SU-DHL-6 (cell line): Measurements from ENCODE around the gene ZDHHC16.
A peak's percentile ranks its signal among the peaks of the same experiment; 100 is the strongest.

Experiments used
- H2AFZ ChIP-seq: fragments of 200-600 bp; sonication (generic); 2 replicates; pipeline ENCODE4 v1.6.1; 2014; ENCODE audit warnings: low read depth, mild to moderate bottlenecking, moderate library complexity, mixed read lengths, antibody characterized with exemption, low read length; ENCODE audit not compliant: severe bottlenecking
- H3F3A ChIP-seq: fragments of 200-600 bp; shearing (Covaris generic); 2 replicates; pipeline ENCODE4 v1.6.0; 2016; ENCODE audit warnings: antibody characterized with exemption, mild to moderate bottlenecking; ENCODE audit not compliant: insufficient read depth
- H3K27ac ChIP-seq: fragments of 200-600 bp; sonication (generic); 2 replicates; pipeline ENCODE4 v1.5.1; 2016; ENCODE audit warnings: low read depth, mild to moderate bottlenecking, low read length, moderate library complexity, mixed read lengths
- H3K27me3 ChIP-seq: fragments of 200-600 bp; sonication (generic), shearing (Covaris generic); 2 replicates; pipeline ENCODE4 v1.6.0; 2014; ENCODE audit warnings: mild to moderate bottlenecking, low read length
- H3K36me3 ChIP-seq: fragments of 200-600 bp; sonication (generic); 2 replicates; pipeline ENCODE4 v1.6.1; 2014; ENCODE audit warnings: mild to moderate bottlenecking, low read length, mixed read lengths
- H3K4me2 ChIP-seq: fragments of 300-600, 200-600 bp; shearing (Covaris generic), sonication (generic); 2 replicates; pipeline ENCODE4 v1.6.0; 2014; ENCODE audit warnings: low read length, low read depth, mild to moderate bottlenecking; ENCODE audit not compliant: poor library complexity, severe bottlenecking
- H3K4me3 ChIP-seq: fragments of 200-600 bp; sonication (generic); 2 replicates; pipeline ENCODE4 v1.5.1; 2014; ENCODE audit warnings: antibody characterized with exemption, low read length, mild to moderate bottlenecking, mixed read lengths; ENCODE audit not compliant: insufficient read depth, poor library complexity, severe bottlenecking
- H3K79me2 ChIP-seq: fragments of 200-600 bp; sonication (generic); 2 replicates; pipeline ENCODE4 v1.6.1; 2014; ENCODE audit warnings: mild to moderate bottlenecking, low read length, moderate library complexity; ENCODE audit not compliant: insufficient read depth
- H3K9ac ChIP-seq: fragments of 200-600 bp; sonication (generic); 2 replicates; pipeline ENCODE4 v1.7.0; 2014; ENCODE audit warnings: mild to moderate bottlenecking, low read length
- H3K9me2 ChIP-seq: fragments of 200-600 bp; sonication (generic); replicated peaks from 2 replicates; pipeline ENCODE4 v1.6.1; 2014; ENCODE audit warnings: low read length; ENCODE audit not compliant: insufficient read depth
- H3K9me3 ChIP-seq: fragments of 200-600 bp; sonication (generic); 2 replicates; pipeline ENCODE4 v1.6.1; 2014; ENCODE audit warnings: low read length, mixed read lengths; ENCODE audit not compliant: insufficient read depth
- H4K20me1 ChIP-seq: fragments of 200-600 bp; sonication (generic); 2 replicates; pipeline ENCODE4 v1.6.1; 2014; ENCODE audit warnings: low read depth, mild to moderate bottlenecking, antibody characterized with exemption, low read length, moderate library complexity, mixed read lengths
- CTCF ChIP-seq: fragments of 200-600 bp; sonication (generic); IDR thresholded peaks from one replicate; pipeline ENCODE4 v1.5.1; 2017; ENCODE audit warnings: antibody characterized with exemption, mild to moderate bottlenecking, low read length, moderate library complexity; ENCODE audit not compliant: insufficient read depth, poor library complexity, severe bottlenecking
- EZH2phosphoT487 ChIP-seq: fragments of 200-600 bp; sonication (generic), shearing (Covaris generic); conservative IDR thresholded peaks from 2 replicates; pipeline ENCODE4 v1.6.1; 2018; ENCODE audit warnings: mild to moderate bottlenecking, antibody characterized with exemption, low read length, moderate library complexity, mixed read lengths

The ZDHHC16 gene

GRCh38 chr10:97498841-97499560 lies 53.0 kb downstream of the ZDHHC16 start, which contains the start of gene UBTD1:
UBTD1 (plus strand) TSS chr10:97498924; CDS start chr10:97499204, 280 bp downstream.
- TF ChIP-seq EZH2phosphoT487, result no peak
- TF ChIP-seq CTCF, result no peak
- Histone ChIP-seq H3K9me3 (no peaks in the 10 kb centered on the region), H3K27ac (peak within 1 kb of the TSS; percentile 67), H3K79me2 (peaks cover 40% of the 10 kb centered on the region), H3F3A (no peaks in the 10 kb centered on the region), H3K36me3 (no peaks in the 10 kb centered on the region), H3K9ac (peak within 1 kb of the TSS; percentile 80), H2AFZ (peak within 1 kb of the TSS; percentile 85), H4K20me1 (peaks cover 9% of the 10 kb centered on the region; the same call in 1 of the 2 replicates), H3K4me3 (peak within 1 kb of the TSS; percentile 63), H3K9me2 (no peaks in the 10 kb centered on the region), H3K27me3 (no peaks in the 10 kb centered on the region), H3K4me2 (peak within 1 kb of the TSS; percentile 100)

- peaks cover 33% of the 10 kb centered on the region for H3K79me2 ChIP-seq
- H3K27ac ChIP-seq, result no peak overlapping the region
- H3F3A ChIP-seq, result no peaks in the 10 kb centered on the region
- H3K36me3 ChIP-seq, result no peaks in the 10 kb centered on the region
- H3K27me3 ChIP-seq, result no peaks in the 10 kb centered on the region
- TF ChIP-seq CTCF, result no peak
- no peak for TF ChIP-seq EZH2phosphoT487
- H3K9me2 ChIP-seq, result no peaks in the 10 kb centered on the region
- peaks cover 9% of the 10 kb centered on the region; the same call in 1 of the 2 replicates for H4K20me1 ChIP-seq
- H3K4me3 ChIP-seq, result peak overlapping the region; percentile 63
- H3K9ac ChIP-seq, result peak overlapping the region; percentile 80
- no peaks in the 10 kb centered on the region for H3K9me3 ChIP-seq
- no peak overlapping the region for H2AFZ ChIP-seq
- H3K4me2 ChIP-seq, result peak overlapping the region; percentile 100
Measured at GRCh38 chr10:97499561-97500296, 53.8 kb downstream of the ZDHHC16 start.

- Histone ChIP-seq H3K9me3 (no peaks in the 10 kb centered on the region), H2AFZ (no peak overlapping the region), H3K4me2 (no peak overlapping the region), H3K9me2 (no peaks in the 10 kb centered on the region), H3K9ac (no peak overlapping the region), H3F3A (no peaks in the 10 kb centered on the region), H3K27ac (no peak overlapping the region), H3K79me2 (peaks cover 28% of the 10 kb centered on the region), H3K36me3 (no peaks in the 10 kb centered on the region), H3K4me3 (no peak overlapping the region), H4K20me1 (peaks cover 9% of the 10 kb centered on the region; the same call in 1 of the 2 replicates), H3K27me3 (no peaks in the 10 kb centered on the region)
- TF ChIP-seq EZH2phosphoT487 (no peak), CTCF (no peak)
Measured at GRCh38 chr10:97500297-97500575, 54.3 kb downstream of the ZDHHC16 start.
